Stimulated activated CD8-positive, alpha-beta memory T cell treated with anti-CD3 and anti-CD28 coated beads, Interleukin-4, amount 100 ng/mL, for 48 hours (primary cell): ENCODE data around the gene GRIK2.

ENCODE experiments used
- DNase-seq: peaks from one replicate; pipeline ENCODE4 v3.0.0-alpha.2; 2020

Gene GRIK2

GRCh38 chr6:101921829-101922450 is 528.4 kb downstream of the GRIK2 start:
- no peak for DNase-seq

GRCh38 chr6:101926149-101926925 is 532.8 kb downstream of the GRIK2 start:
- DNase-seq = no peak

GRCh38 chr6:101931766-101932165 is 538.3 kb downstream of the GRIK2 start:
- DNase-seq = no peak

- no peak for DNase-seq
Measured at GRCh38 chr6:101932704-101933103, 539.2 kb downstream of the GRIK2 start.

- DNase-seq = no peak
Measured at GRCh38 chr6:101935732-101936131, 542.2 kb downstream of the GRIK2 start.

- no peak for DNase-seq
Measured at GRCh38 chr6:101936516-101936915, 543.0 kb downstream of the GRIK2 start.

GRCh38 chr6:101937108-101937507 is 543.6 kb downstream of the GRIK2 start:
- no peak for DNase-seq

- no peak for DNase-seq
Measured at GRCh38 chr6:101940391-101940790, 546.9 kb downstream of the GRIK2 start.

- DNase-seq = no peak
Measured at GRCh38 chr6:101956961-101957360, 563.5 kb downstream of the GRIK2 start.

GRCh38 chr6:101961357-101961756 is 567.8 kb downstream of the GRIK2 start:
- no peak for DNase-seq

GRCh38 chr6:101980924-101981323 is 587.4 kb downstream of the GRIK2 start:
- no peak for DNase-seq

- no peak for DNase-seq
Measured at GRCh38 chr6:101986476-101986875, 593.0 kb downstream of the GRIK2 start.

- DNase-seq = no peak
Measured at GRCh38 chr6:101992286-101992685, 598.8 kb downstream of the GRIK2 start.

- DNase-seq = no peak
Measured at GRCh38 chr6:101994521-101994920, 601.0 kb downstream of the GRIK2 start.

GRCh38 chr6:102015431-102015830 is 621.9 kb downstream of the GRIK2 start:
- no peak for DNase-seq

- no peak for DNase-seq
Measured at GRCh38 chr6:102022281-102022680, 628.8 kb downstream of the GRIK2 start.

GRCh38 chr6:102022803-102023202 is 629.3 kb downstream of the GRIK2 start:
- DNase-seq = no peak

- no peak for DNase-seq
Measured at GRCh38 chr6:102023977-102024657, 630.6 kb downstream of the GRIK2 start.

GRCh38 chr6:102026649-102027048 is 633.1 kb downstream of the GRIK2 start:
- no peak for DNase-seq

- DNase-seq = no peak
Measured at GRCh38 chr6:102028176-102028575, 634.7 kb downstream of the GRIK2 start.

GRCh38 chr6:102038964-102039363 is 645.5 kb downstream of the GRIK2 start:
- DNase-seq = no peak

- no peak for DNase-seq
Measured at GRCh38 chr6:102039441-102039840, 645.9 kb downstream of the GRIK2 start.

GRCh38 chr6:102051001-102051400 is 657.5 kb downstream of the GRIK2 start:
- DNase-seq = no peak

GRCh38 chr6:102051720-102052119 is 658.2 kb downstream of the GRIK2 start:
- no peak for DNase-seq
